ENCODE results near the gene PLD3. TPM values are rescaled to one million over a fixed set of nuclear protein-coding genes. Genes with fewer than 3 reads are reported as not detected.

PLD3 gene

GRCh38 chr19:40424637-40425449, 76.3 kb downstream of the PLD3 start:
- WGBS, 2 donors (ENCODE audit: extremely low coverage in 2 of 2, insufficient read length in 2 of 2, insufficient replicate concordance in 1 of 2): no CpG with 5 or more reads among the region's 28 CpGs

DNA sequence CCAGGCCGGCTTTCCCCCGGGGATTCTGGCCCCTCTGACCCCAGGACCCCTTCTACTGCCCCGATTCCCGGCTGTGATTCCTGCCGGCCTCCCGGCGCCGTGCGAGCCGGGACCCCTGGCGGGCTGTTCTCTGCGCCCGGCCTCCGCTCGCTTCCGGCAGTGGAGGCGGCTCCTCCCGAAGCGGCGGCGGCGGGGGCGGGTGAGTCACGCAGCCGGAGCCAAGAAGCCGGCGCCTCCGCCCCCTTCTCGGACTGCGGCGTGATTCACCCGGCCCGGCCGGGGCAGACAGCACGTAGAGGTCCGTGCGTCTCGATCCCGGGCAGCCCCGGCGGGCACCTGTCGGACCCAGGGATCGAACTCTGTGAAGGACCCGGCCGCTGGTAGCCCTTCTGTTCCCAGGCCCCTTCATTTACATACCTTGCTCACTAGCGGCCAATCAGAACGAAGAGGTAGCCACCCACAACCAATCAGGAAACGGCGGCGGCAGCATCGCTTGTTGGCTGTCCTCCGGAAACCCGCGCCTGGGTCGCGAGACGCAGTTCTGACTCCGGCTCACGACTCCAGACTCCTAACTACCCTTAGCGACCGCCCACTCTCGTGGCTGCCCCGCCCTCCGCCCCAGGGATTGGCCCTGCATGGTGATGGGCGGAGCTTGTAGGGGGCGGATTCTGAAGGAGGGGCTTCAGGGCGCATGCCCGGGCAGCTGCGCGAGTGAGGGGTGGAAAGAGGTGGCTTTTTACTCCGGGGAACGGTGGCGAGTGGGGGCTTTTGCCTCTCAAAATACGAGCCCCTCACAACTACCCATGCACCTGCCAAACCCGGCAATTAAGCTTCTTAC, 77.2 kb downstream of the PLD3 start, which contains the start of gene SERTAD1:
Gene SERTAD1 (minus strand): TSS at position 543 of the 838 bp plus-strand sequence. CDS start 2,446 bp downstream, outside the sequence.
- WGBS, 2 donors (ENCODE audit: extremely low coverage in 2 of 2, insufficient read length in 2 of 2, insufficient replicate concordance in 1 of 2): no CpG with 5 or more reads among the region's 75 CpGs
- Histone ChIP-seq H3K9me3 (replicated peaks in 1 of 2; ENCODE audit: control insufficient read depth in 2 of 2, insufficient read depth in 1 of 2, low read depth in 1 of 2, low read length in 2 of 2) (no peaks in the 10 kb centered on the region), H3K9ac (ENCODE audit: low read depth, low read length, poor library complexity) (peak within 1 kb of the TSS; percentile 85), H2BK15ac (ENCODE audit: low read length) (peak within 1 kb of the TSS; percentile 60), H3K4me3 (ENCODE audit: low read length in 2 of 2) (peak within 1 kb of the TSS; percentile 83 to 89), H2AK5ac (ENCODE audit: low read depth, low read length) (no peak within 1 kb of the TSS), H2BK12ac (ENCODE audit: low read length) (no peak within 1 kb of the TSS), H3K18ac (ENCODE audit: low read length) (peak within 1 kb of the TSS; percentile 94), H3K14ac (ENCODE audit: low read length) (no peak within 1 kb of the TSS), H2BK120ac (ENCODE audit: low read depth, low read length) (peak within 1 kb of the TSS; percentile 88), H3K36me3 (replicated peaks in 1 of 2; ENCODE audit: control insufficient read depth in 2 of 2, insufficient read depth in 2 of 2, low read length in 2 of 2) (peaks cover 1 to 14% of the 10 kb centered on the region in 2 donors), H4K8ac (ENCODE audit: low read depth, low read length) (no peak within 1 kb of the TSS), H3K4ac (ENCODE audit: low read length) (peak within 1 kb of the TSS; percentile 85), H4K91ac (ENCODE audit: low read depth, low read length, poor library complexity) (no peak within 1 kb of the TSS), H3K4me2 (ENCODE audit: insufficient read depth, low read length, poor library complexity, severe bottlenecking) (peak within 1 kb of the TSS; percentile 86), H2AFZ (ENCODE audit: low read length) (peak within 1 kb of the TSS; percentile 96), H3K23ac (ENCODE audit: low read depth, low read length, poor library complexity) (peak within 1 kb of the TSS; percentile 14), H2BK5ac (ENCODE audit: low read length) (peak within 1 kb of the TSS; percentile 98), H3K27ac (replicated peaks; ENCODE audit: low read length) (peak within 1 kb of the TSS; percentile 91), H3K79me1 (ENCODE audit: low read depth, low read length) (peaks cover 3% of the 10 kb centered on the region), H3K27me3 (ENCODE audit: control insufficient read depth in 3 of 3, insufficient read depth in 3 of 3, low read depth in 1 of 3, low read length in 3 of 3) (no peaks in the 10 kb centered on the region), H3K4me1 (ENCODE audit: control insufficient read depth in 2 of 2, insufficient read depth in 1 of 2, low read depth in 1 of 2, low read length in 2 of 2) (peaks cover 3 to 5% of the 10 kb centered on the region in 2 donors)
- peak; percentile 99 for DNase-seq (ENCODE audit: low spot score)

More at GRCh38 chr19:40424637-40425449, 76.3 kb downstream of the PLD3 start:
- peak overlapping the region; percentile 14 for H3K23ac ChIP-seq (ENCODE audit: low read depth, low read length, poor library complexity)
- no peaks in the 10 kb centered on the region for H3K27me3 ChIP-seq (ENCODE audit: control insufficient read depth in 3 of 3, insufficient read depth in 3 of 3, low read depth in 1 of 3, low read length in 3 of 3)
- H3K4me1 ChIP-seq (ENCODE audit: control insufficient read depth in 2 of 2, insufficient read depth in 1 of 2, low read depth in 1 of 2, low read length in 2 of 2): peaks cover 3 to 5% of the 10 kb centered on the region in 2 donors
- peak overlapping the region; percentile 91 for H3K27ac ChIP-seq (replicated peaks; ENCODE audit: low read length)
- H3K4me3 ChIP-seq (ENCODE audit: low read length in 2 of 2): peak overlapping the region; percentile 81 to 89
- no peak overlapping the region for H4K8ac ChIP-seq (ENCODE audit: low read depth, low read length)
- peaks cover 2% of the 10 kb centered on the region for H3K79me1 ChIP-seq (ENCODE audit: low read depth, low read length)
- peaks cover 1 to 14% of the 10 kb centered on the region in 2 donors for H3K36me3 ChIP-seq (replicated peaks in 1 of 2; ENCODE audit: control insufficient read depth in 2 of 2, insufficient read depth in 2 of 2, low read length in 2 of 2)
- H3K14ac ChIP-seq (ENCODE audit: low read length): no peak overlapping the region
- H2AFZ ChIP-seq (ENCODE audit: low read length): peak overlapping the region; percentile 96
- H3K4ac ChIP-seq (ENCODE audit: low read length): no peak overlapping the region
- peak overlapping the region; percentile 85 for H3K9ac ChIP-seq (ENCODE audit: low read depth, low read length, poor library complexity)
- H2AK5ac ChIP-seq (ENCODE audit: low read depth, low read length): peak overlapping the region; percentile 63
- H2BK15ac ChIP-seq (ENCODE audit: low read length): peak overlapping the region; percentile 60
- H2BK5ac ChIP-seq (ENCODE audit: low read length): peak overlapping the region; percentile 98
- peak overlapping the region; percentile 88 for H2BK120ac ChIP-seq (ENCODE audit: low read depth, low read length)
- no peaks in the 10 kb centered on the region for H3K9me3 ChIP-seq (replicated peaks in 1 of 2; ENCODE audit: control insufficient read depth in 2 of 2, insufficient read depth in 1 of 2, low read depth in 1 of 2, low read length in 2 of 2)
- no peak overlapping the region for H2BK12ac ChIP-seq (ENCODE audit: low read length)
- peak overlapping the region; percentile 76 for H3K4me2 ChIP-seq (ENCODE audit: insufficient read depth, low read length, poor library complexity, severe bottlenecking)
- DNase-seq (ENCODE audit: low spot score): no peak
- peak overlapping the region; percentile 76 for H3K18ac ChIP-seq (ENCODE audit: low read length)
- no peak overlapping the region for H4K91ac ChIP-seq (ENCODE audit: low read depth, low read length, poor library complexity)

Small RNAs within 50 kb of the gene (small RNA-seq; reads per million reads assigned to genes)
- gene MIR6796 (ENCODE audit: insufficient read depth): 2.8 reads per million
- gene RF00019 (ENCODE audit: insufficient read depth): not detected
- not detected for gene RNU6-945P (ENCODE audit: insufficient read depth)
